Esophagus squamous epithelium (tissue), 5 donors: Measurements from ENCODE around the gene CRABP2. TPM values are rescaled to one million over a fixed set of nuclear protein-coding genes. Genes with fewer than 3 reads are reported as not detected.
A peak's percentile ranks its signal among the peaks of the same experiment; 100 is the strongest.

ENCODE experiments used
- DNase-seq: peaks from one replicate; lab custom pipeline; 2025; lab: John Stamatoyannopoulos, UW
- H3K27ac ChIP-seq, 4 donors: fragments of 200-600 bp; sonication (generic); one replicate each; pipeline ENCODE4 v1.5.1; 2016 to 2019; ENCODE audit warnings: mild to moderate bottlenecking in 1 of 4
- H3K27me3 ChIP-seq, 4 donors: fragments of 200-600 bp; sonication (generic); 1 replicate in 3 of 4; 2 replicates in 1 of 4; pipeline versions ENCODE4 v1.5.1 to v1.6.0; 2017 to 2021; ENCODE audit warnings: antibody characterized with exemption in 1 of 4
- H3K36me3 ChIP-seq, 3 donors: fragments of 200-600 bp; sonication (generic); one replicate each; pipeline ENCODE4 v1.5.1; 2016 to 2019
- H3K4me1 ChIP-seq, 3 donors: fragments of 200-600 bp; sonication (generic); one replicate each; pipeline ENCODE4 v1.5.1; 2017 to 2019
- H3K4me3 ChIP-seq, 4 donors: fragments of 200-600 bp; sonication (generic); 1 replicate in 3 of 4; 2 replicates in 1 of 4; pipeline ENCODE4 v1.5.1; 2016 to 2019; ENCODE audit warnings: mild to moderate bottlenecking in 2 of 4, moderate library complexity in 1 of 4
- H3K9me3 ChIP-seq, 3 donors: fragments of 200-600 bp; sonication (generic); one replicate each; pipeline ENCODE4 v1.5.1; 2016 to 2019
- CTCF ChIP-seq, 6 experiments: fragments of 450-650 bp in 4 of 6; fragments of 200-600 bp in 2 of 6; sonication (generic) in 2 of 6; IDR thresholded peaks; one replicate each; pipeline ENCODE4 v1.5.1; 2016 to 2019; ENCODE audit warnings: antibody characterized with exemption in 6 of 6, mild to moderate bottlenecking in 4 of 6, moderate library complexity in 4 of 6
- POLR2A ChIP-seq, 4 donors: fragments of 450-650 bp; IDR thresholded peaks; one replicate each; pipeline ENCODE4 v1.6.1; 2017; ENCODE audit warnings: antibody characterized with exemption in 4 of 4, mild to moderate bottlenecking in 4 of 4, moderate library complexity in 3 of 4
- WGBS, 2 donors: methylation state at CpG; one replicate each; pipeline ENCODE4 v1.1.5; 2018; 5-methylcytosine and 5-hydroxymethylcytosine counted together
- intact Hi-C: fragments of 100-400 bp; cut with DNase I; formaldehyde crosslinking; loops from one replicate; pipeline ENCODE4 v1.15.0; 2022
- total RNA-seq, 4 donors: library from RNA; depleted of rRNA; stranded (reverse); fragments of >200 nt; gene quantifications; one replicate each; pipeline ENCODE4 v1.1.0, GENCODE V29; 2016
- donor health status: DM: yes; HTN: yes; CAD: no.

CRABP2 gene
- total RNA-seq, 4 donors from 2014 or later = 149 to 916 (median 441) TPM

DNA sequence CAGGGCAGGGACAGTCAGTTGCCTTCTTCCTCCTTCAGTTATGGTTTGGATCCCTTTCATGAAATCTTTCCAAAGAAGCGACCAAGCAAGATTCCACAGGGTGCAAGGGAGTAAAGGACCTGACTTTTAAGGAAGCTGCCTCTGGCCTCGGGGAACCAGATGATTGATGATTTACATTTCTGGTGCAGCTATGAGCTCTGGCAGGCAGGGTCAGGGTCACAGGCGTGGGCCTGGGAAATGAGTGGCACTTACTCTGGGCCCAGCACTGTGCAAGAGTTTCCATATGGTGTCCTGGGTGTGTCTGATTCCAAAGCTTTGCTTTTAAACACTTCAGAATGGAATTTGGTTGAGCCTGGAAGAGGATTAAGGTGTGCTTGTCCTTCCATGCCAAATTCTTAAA is 7.2 kb upstream of the CRABP2 start:
- intact Hi-C loops = no loop called here
- H3K9me3 ChIP-seq = no peaks in the 10 kb centered on the region
- WGBS, 2 donors = 16 to 50% methylated on average over 1 to 3 of the region's 3 CpGs
- no peaks in the 10 kb centered on the region for H3K27me3 ChIP-seq
- no peaks in the 10 kb centered on the region for H3K36me3 ChIP-seq
- H3K27ac ChIP-seq = peak overlapping the region; percentile 38 to 76 (median 68)
- no peak for DNase-seq
- peaks cover 48 to 63% (median 54%) of the 10 kb centered on the region in 3 donors for H3K4me1 ChIP-seq
- TF ChIP-seq CTCF (IDR thresholded peaks at IDR 0.05) (no peak), POLR2A (IDR thresholded peaks at IDR 0.05) (no peak)
- no peak overlapping the region for H3K4me3 ChIP-seq

GRCh38 chr1:156711011-156711817 is 5.8 kb upstream of the CRABP2 start:
- no peak for DNase-seq
- intact Hi-C loops = no loop called here
- peaks cover 62 to 76% (median 66%) of the 10 kb centered on the region in 3 donors for H3K4me1 ChIP-seq
- no peak overlapping the region for H3K4me3 ChIP-seq
- peak overlapping the region in 3 of 4 donors; percentile 62 to 84 (median 76) for H3K27ac ChIP-seq
- 86 to 100% methylated on average over 1 to 4 of the region's 9 CpGs for WGBS, 2 donors
- no peaks in the 10 kb centered on the region for H3K27me3 ChIP-seq
- no peaks in the 10 kb centered on the region for H3K9me3 ChIP-seq
- H3K36me3 ChIP-seq = no peaks in the 10 kb centered on the region
- TF ChIP-seq POLR2A (IDR thresholded peaks at IDR 0.05) (no peak), CTCF (IDR thresholded peaks at IDR 0.05) (no peak)

- H3K36me3 ChIP-seq = no peaks in the 10 kb centered on the region
- H3K9me3 ChIP-seq = no peaks in the 10 kb centered on the region
- H3K4me1 ChIP-seq = peaks cover 75 to 84% (median 79%) of the 10 kb centered on the region in 3 donors
- peak overlapping the region; percentile 22 to 84 (median 69) for H3K27ac ChIP-seq
- peaks cover 0 to 7% (median 0%) of the 10 kb centered on the region in 4 donors for H3K27me3 ChIP-seq
- no peak for DNase-seq
- intact Hi-C loops = no loop called here
- TF ChIP-seq POLR2A (IDR thresholded peaks at IDR 0.05) (no peak), CTCF (IDR thresholded peaks at IDR 0.05) (peak in 1 of 6 experiments; percentile 16)
- 31 to 54% methylated on average over 5 to 9 of the region's 11 CpGs for WGBS, 2 donors
- H3K4me3 ChIP-seq = no peak overlapping the region
Measured at GRCh38 chr1:156709757-156710489, 4.5 kb upstream of the CRABP2 start.

DNA sequence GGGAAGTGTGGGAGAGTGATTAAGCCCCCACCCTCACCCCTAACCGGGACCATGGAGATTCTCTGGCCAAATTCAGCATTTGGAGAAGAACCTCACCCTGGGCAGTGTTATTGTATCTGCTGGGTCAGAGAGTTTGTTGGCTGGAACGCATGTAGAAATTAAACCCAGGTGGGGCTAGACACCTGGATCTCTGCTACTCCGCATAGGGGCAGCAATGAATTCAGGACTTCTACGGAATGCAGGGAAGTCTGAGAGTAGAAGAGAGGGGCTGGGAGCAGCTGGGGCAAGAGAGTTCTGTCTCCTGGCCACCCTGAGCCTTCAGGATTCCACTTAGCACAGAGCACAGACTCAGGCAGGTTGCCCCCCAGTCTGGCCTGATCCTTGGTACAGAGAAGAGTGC is 3.6 kb upstream of the CRABP2 start:
- peaks cover 79 to 93% (median 88%) of the 10 kb centered on the region in 3 donors for H3K4me1 ChIP-seq
- TF ChIP-seq CTCF (IDR thresholded peaks at IDR 0.05) (no peak), POLR2A (IDR thresholded peaks at IDR 0.05) (no peak)
- no peak overlapping the region for H3K4me3 ChIP-seq
- H3K36me3 ChIP-seq = no peaks in the 10 kb centered on the region
- intact Hi-C loops = no loop called here
- H3K27me3 ChIP-seq = peaks cover 0 to 16% (median 0%) of the 10 kb centered on the region in 4 donors
- WGBS, 2 donors = 33 to 49% methylated on average over 4 of the region's 4 CpGs
- H3K9me3 ChIP-seq = no peaks in the 10 kb centered on the region
- peak overlapping the region; percentile 5 to 84 (median 79) for H3K27ac ChIP-seq
- no peak for DNase-seq
